NCI-H2107 treated with DMSO at 0.1 percent for 48 hours (cell line): ENCODE data around the gene TBC1D2B.
A peak's percentile ranks its signal among the peaks of the same experiment; 100 is the strongest.

ENCODE experiments used
- DNase-seq: peaks from one replicate; lab custom pipeline; 2025; ENCODE audit not compliant: unreplicated experiment; lab: John Stamatoyannopoulos, UW

TBC1D2B gene

DNA sequence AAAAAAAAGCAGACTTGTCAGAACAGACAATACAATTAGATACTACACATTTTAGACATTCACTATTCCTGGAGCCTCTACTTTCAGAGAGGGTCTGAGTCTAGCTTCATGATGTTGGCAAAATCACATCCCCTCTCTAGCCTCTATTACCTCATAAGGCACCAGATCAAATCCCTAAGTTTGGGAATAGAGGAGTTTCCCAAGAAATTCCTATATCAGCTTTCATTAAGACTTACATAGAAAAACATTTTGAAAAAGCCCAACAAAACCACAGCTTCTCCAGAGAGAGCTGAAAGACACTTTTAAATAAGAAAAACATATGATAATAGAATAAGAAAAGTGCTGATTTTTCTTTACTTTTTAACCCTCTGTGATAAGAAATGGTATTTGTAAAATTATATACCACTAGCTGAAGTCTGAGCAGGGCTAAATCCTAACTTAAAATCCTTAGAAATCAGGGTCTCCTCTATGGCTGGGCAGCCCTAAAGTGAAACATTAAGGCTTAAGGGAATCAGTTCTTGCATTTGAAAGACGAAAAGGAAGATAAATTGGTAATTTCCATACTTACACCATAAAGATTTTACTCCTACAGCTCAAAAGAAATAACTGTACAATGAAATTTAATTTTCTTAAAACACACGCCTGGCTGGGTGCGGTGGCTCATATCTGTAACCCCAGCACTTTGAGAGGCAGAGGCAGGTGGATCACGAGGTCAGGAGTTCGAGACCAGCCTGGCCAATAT, 4.3 kb downstream of the TBC1D2B start:
- no peak for DNase-seq

- no peak for DNase-seq
These were observed 5.2 kb downstream of the TBC1D2B start for GRCh38 chr15:78072080-78072892.

DNA sequence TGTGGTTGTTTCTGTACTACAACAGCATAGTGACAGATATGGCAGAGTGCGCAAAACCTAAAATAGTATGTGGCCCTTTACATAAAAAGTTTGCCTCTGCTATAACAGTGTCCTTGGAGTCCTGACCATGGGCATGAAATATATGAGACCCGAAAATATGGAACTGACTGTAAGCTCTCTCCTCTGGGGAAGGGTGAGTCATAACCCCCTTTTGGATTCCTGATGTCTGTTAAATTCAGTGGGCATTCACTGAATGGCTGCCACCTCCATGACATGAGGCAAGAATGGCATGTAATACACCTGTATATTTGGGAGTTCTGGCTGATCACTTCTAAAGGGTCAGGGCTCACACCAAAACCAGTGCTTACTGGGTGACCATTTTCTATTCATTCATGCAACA, 6.1 kb downstream of the TBC1D2B start:
- DNase-seq, result no peak

- DNase-seq, result no peak
These were observed 7.3 kb downstream of the TBC1D2B start for GRCh38 chr15:78070049-78070700.

- no peak for DNase-seq
These were observed 8.0 kb downstream of the TBC1D2B start for GRCh38 chr15:78069462-78070029.

- no peak for DNase-seq
These were observed 8.5 kb downstream of the TBC1D2B start for GRCh38 chr15:78069052-78069414.

- DNase-seq, result no peak
These were observed 9.9 kb downstream of the TBC1D2B start for GRCh38 chr15:78067328-78068228.

DNA sequence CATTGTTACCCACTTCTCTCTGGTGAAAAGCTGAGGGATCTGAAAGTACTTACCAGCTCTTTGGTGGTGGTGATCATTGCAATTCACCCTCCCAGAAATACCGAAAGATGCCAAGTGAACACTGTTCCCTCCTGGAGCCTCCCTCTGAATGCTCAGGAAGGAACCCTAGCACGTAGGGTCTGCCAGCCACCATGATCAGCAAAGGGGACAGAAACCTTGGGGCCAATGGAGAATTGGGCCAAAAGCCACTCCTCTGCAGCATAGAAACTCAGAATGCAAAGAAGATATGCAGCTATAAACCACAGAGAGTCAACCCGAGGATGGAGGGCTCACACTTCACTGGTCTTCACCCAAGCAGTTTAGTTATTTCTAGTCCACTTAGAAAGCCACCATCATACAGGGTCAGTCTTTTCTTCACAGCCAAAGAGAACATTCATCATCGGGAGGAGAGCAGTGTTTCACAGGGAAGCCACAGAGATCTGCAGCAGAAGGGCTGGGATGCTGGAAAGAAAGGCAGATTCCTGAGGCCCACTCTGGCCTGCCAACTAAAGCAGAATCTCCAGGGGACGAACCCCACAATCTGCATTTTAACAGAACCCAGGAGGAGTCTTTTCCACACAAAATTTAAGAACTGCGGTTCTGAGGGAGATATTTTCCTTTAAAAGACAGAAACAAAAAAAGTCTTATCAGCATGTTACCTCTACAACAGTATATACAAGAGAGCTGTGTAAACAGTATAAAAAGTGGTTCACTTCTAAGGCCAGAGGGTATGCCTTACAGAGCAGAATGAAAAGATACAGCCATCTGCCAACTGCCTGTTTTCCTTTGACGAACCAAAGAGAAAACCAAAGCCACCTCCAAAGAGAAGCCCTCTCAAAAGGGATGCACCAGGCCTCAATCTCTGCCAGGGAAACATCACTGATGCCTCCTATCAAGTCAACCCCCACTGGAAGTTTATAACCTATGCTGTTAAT, 11.3 kb downstream of the TBC1D2B start:
- no peak for DNase-seq

GRCh38 chr15:78065284-78065872, 12.1 kb downstream of the TBC1D2B start:
- no peak for DNase-seq

DNA sequence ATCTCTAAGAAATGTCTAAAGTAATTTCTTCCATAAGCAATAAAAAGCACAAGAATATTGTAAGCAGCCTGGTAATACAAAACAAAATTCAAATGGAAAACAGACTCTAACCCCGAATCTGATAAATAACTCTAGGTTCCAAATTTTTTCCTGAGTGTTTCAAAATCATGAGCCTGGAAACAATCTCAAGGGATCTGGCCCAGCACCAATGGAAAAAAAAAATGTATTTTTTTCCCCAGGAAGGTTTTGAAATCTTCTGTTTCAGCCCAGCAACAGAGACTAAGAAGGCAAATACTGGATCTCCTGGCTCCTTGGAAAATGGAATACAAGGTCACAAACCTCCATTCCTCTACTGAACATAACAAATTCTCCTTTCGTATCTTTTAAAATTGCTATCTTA, 13.0 kb downstream of the TBC1D2B start:
- DNase-seq, result no peak

DNA sequence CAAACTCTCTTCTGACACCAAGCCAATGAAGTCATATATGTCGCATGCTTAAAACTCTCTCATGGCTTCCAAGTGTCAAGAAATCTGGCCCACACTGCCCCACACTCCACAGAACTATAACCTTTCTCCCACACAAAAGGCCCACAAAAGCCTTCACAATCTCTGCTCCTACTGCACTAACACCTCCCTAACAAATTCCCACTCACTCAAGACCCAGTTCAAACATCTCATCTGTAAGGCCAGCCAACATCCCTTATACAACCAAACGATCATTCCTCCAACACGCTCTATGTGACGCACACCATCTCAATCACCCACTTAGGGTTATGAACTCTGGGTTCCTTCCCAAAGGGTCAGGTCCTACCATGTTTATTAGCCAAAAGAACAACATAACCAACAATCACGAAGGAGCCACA, 13.5 kb downstream of the TBC1D2B start:
- no peak for DNase-seq

GRCh38 chr15:78063217-78063616, 14.3 kb downstream of the TBC1D2B start:
- DNase-seq, result no peak

GRCh38 chr15:78061963-78062427, 15.5 kb downstream of the TBC1D2B start:
- peak; percentile 55 for DNase-seq

GRCh38 chr15:78060232-78060631, 17.3 kb downstream of the TBC1D2B start:
- DNase-seq, result no peak

DNA sequence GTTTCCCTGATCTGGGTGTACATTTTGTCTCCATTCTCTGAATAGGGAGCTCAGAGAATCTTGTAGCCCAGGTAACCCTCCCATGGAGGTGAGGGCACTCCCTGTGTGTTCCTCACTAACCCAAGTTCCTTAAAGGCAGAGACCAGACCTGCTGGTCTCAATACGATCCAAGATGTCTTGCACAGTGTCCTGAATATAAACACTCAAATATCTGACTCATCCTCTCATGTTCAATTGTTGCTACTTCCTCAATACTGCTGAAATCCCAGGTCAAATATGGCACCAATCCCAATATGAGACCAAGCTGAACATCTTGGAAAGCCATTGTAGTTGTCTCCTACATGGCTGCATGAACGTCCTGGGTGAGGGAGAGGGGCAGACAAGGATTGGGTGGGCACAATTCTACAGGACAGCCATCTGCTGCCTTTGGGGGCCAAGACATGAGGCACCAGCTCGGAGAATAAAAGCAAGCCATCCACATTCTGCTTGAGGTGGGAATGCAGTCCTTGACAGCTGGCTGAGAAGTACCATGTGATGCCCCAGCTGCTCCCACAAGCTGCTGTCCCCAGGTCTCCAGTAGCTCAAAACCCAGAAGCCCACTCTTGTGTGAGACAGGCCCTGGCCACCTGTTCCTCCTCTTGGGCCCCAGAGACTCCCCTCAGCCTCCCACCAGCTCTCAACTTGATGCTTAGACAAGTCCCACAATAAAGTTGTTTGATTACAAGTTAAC, 18.2 kb downstream of the TBC1D2B start:
- DNase-seq, result no peak

DNA sequence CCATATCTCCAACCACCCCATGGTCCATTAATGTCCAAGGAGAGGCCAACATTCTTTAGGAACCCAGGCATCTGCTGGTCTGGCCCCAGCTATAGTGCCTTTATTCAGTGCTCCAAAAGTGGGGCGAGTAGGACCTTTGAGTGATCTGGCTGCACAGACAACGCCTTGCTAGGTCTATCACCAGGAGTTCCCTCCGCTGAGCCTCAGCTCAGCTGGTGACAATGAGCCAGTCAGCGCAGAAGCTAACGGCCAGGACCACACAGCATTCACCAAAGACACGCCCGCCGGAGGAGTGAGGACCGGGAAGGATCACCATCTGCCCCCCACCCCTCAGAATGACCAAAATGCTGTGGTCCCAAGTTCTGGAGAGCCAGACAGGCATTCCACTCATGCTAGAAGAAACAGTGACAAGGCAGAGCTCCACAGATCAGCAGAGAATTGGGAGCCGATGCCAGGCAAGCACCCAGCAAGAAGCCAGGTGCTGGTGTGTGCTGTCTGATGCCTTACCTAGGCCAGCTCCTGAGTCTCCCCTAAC, 19.0 kb downstream of the TBC1D2B start:
- DNase-seq, result no peak

GRCh38 chr15:78057803-78058202, 19.7 kb downstream of the TBC1D2B start:
- DNase-seq, result no peak

- peak; percentile 28 for DNase-seq
These were observed 20.7 kb downstream of the TBC1D2B start for GRCh38 chr15:78056714-78057269.
